NCI-H187 treated with DMSO at 0.1 percent for 48 hours (cell line): ENCODE measurements around the gene SAMHD1.

Experiments
- DNase-seq: peaks from one replicate; lab custom pipeline; 2025; lab: John Stamatoyannopoulos, UW

The SAMHD1 gene

DNA sequence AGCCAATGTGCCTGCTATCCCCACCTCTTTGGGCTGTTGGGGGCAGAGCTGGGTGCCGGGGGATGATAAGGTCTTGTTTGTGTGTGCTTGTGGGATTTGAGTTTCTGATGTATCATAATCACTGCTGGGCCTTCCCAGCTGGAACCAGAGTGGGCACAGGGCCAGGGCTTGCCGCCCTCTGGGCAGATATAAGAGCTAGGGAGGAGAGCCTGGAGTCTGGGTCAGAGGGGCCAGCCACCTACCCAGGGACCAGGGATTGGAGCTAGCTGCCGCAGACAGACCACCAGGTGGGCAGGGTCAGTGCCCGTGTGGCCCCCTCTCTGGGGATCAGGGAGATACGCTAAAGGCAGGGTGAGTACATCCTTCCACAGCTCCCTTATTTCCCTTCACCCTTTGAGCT lies 78.7 kb downstream of the SAMHD1 start:
- no peak for DNase-seq

DNA sequence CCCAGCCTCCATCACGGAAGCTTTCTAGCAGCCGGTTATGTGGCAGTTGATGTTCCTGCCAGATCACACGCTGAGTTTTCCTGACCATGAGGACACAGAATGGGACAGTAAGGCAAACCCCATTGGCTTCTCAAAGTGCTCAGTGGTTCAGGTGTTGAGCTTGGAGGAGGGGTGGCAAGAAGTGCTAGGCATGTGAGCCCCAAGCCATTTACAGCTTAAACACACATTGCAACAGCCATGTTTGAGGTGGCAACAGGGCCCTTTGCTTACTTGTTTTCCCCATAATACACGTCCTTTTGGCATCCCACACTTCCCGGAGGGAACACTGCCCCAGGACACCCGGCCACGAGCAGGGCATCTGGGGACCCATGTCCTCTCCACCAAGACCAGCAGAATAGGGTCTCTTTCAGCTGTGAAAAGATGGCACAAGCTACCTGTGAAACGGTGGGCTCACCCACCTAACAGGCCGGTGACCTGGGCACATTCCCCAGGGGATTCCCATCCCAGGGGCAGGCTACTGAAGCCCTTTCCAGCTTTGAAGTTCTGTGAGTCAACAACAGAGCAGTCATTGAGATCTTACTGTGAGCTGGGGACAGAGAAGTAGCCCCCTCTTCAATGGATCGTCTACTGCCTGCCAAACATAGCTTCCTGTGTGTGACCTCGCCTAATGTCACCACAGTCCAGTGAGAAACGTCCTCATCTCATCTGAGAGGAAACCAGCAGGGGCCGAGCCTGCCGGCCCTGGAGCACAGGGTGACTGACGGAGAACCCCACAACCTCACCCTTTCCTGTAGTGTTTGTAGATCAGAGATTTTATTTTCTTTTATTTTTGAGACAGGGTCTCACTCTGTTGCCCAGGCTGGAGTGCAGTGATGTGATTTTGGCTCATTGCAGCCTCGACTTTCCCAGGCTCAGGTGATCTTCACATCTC lies 79.6 kb downstream of the SAMHD1 start:
- no peak for DNase-seq

DNA sequence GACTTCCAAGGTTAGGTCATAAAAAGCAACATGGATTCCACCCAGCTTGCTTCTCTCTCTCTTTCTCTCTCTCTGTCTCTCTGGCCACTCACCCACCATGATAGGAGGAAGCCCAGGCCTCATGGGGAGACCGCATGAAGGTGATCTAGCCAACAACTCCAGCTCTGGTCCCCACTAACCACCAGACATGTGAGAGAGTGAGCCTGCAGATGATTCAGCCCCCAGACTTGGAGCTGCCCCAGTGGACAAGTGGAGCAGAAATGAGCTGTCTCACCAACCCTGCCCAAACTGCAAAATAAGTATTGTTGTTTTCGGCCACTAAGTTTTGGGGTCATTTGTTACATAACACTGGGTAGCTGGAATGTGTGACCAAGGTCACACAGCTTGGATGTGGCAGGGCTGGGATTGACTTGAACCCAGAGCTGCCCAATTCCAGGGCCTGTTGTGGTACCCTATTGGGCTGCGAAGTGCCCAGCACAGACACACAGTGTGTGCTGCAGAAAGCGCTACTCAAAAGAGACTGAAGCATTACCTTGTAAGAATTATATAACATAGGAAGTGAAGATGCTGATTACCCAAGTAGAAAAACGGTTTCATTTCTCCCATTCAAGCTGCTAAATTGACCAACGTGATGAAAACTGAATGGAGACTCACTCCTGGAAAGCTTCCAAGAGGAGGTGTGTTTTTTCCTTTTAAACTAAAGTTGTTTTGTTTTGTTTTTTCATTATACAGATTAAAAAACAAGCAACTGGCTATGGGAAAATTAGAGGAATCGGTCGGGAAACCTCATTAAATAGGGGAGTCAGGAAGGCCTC lies 84.6 kb downstream of the SAMHD1 start:
- no peak for DNase-seq

- no peak for DNase-seq
These were observed 85.3 kb downstream of the SAMHD1 start for GRCh38 chr20:36866164-36866563.

GRCh38 chr20:36865861-36866149 lies 85.7 kb downstream of the SAMHD1 start:
- no peak for DNase-seq

DNA sequence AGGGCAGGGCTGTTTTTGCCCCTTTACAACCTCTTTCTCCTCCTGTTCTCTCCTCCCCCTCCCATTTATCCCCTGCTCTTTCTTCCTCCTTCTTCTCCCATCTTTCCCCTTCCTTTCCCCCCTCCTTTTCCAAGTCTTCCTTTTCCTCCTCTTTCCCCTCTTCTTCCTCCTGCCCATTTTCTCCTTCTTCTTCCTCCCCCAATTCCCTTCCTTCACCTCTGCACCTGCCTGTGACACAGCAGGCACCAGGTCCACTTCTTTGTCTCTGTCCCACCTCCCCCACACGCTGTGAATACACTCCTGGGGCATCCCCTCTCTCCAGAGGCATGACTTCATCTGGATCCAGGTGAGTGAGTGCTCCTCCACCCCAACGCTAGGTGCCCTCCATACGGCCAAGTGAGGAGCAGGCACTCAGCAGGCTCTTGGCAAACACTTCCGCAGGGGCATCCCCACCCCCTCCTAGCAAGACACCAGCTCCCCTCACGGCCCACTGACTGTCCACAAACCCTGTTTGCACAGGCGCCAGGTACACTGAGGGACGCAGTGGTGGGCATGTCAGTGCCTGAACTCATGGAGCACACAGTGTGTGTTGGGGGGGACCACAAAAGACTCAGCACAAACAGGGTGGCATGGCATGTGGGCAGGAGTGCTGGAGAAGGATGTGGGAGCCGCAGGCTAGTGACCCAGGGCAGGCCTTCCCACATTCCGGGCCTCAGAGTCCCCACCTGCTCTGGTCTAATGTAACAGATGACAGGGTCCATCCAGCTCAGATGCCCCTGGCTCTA lies 86.2 kb downstream of the SAMHD1 start:
- no peak for DNase-seq

- DNase-seq = no peak
These were observed 88.4 kb downstream of the SAMHD1 start for GRCh38 chr20:36862857-36863668.

DNA sequence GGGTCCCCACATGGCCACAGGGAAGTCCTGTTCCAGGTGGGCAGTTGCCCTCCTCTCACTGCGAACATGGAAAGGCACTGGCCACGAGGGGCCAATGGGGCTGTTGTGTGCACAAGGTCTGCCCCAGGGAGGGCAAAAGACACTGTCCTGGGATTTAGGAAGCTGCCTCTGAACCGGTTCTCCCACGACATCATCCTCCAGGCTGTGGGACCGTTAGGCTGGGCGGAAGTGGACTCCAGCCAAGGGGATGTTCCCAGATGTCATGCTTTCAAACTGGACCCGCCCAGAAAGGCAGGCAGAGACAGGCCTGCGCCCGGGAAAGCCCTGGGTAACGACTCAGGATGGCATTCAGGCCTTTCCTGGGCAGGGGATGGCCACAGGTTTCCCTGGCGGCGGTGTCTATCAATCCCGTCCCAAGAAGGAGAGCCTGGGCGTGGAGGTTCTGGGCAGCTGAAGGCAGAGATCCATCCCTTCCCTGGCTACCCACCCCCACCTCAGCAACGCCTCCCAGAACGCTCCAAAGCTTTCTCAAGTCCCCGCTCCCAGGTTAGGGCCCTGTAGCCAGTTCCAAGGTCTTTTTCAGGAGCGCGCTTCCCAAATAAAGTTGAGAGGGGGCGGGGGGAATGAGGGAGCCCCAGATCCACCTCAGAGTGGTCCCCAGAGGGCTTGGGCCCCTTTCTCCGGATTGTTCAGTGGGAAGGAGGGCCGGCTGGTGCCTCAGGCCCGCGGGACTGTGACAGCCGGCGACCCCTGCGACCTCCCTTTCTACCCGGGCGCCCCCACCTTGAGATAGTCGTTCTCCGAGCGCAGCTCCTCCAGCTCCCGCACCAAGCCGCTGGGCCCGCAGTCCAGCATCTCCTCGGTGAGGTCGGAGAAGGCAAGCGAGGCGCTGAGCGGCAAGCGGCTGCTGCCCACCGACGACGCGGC lies 89.4 kb downstream of the SAMHD1 start:
- DNase-seq = no peak

- DNase-seq = no peak
These were observed 90.0 kb downstream of the SAMHD1 start for GRCh38 chr20:36861625-36861874.

- DNase-seq = no peak
These were observed 90.5 kb downstream of the SAMHD1 start for GRCh38 chr20:36860811-36861624.

- no peak for DNase-seq
These were observed 91.2 kb downstream of the SAMHD1 start for GRCh38 chr20:36860339-36860738.

- DNase-seq = no peak
These were observed 91.7 kb downstream of the SAMHD1 start for GRCh38 chr20:36859700-36860330.

- DNase-seq = no peak
These were observed 92.3 kb downstream of the SAMHD1 start for GRCh38 chr20:36859282-36859555.

DNA sequence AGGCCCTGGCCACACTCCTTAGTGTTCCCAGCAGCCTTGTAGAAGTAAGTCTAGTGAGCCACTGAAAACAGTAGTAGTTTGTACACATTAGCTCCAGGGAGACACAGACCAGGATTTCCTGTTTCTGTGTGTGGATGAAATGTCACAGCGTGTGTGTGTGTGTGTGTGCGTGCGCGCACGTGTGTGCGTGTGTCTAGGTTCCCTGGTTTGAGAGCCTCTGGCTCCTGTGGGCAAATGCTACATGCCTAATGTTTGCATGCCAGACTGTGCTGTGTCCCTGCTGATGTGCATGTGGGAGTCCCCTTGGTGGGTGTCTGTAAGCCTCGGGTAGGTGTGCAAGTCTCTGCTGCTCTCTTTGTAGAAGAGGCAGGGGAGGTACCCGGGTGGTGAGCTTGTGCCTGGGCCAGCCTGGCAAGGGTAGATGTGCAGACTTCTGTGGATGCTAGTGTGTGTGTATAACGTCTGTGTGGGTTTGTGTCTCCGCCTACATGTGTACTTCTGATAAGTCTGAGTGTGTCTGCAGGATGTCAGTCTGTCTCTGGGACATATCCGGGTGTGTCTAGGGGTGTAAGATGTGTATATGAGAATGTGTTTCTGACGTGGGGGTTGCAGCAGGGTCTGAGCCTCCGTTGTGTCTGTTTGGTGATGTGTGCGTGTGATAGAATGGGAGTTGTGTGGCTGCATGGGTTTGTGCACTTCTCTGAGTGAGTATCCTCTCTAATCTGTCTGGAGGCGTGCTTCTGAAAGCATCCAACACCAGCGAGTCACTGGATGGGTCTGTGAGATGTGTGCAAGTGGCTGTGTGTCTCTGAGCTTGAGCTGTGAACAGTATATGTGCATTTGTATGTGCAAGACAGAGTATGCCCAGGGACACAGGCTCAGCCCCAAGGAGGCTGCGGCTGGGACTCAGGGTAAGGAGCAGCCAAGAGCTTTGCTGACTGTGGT lies 94.5 kb downstream of the SAMHD1 start:
- DNase-seq = no peak

- DNase-seq = no peak
These were observed 95.3 kb downstream of the SAMHD1 start for GRCh38 chr20:36856195-36856594.

- no peak for DNase-seq
These were observed 96.3 kb downstream of the SAMHD1 start for GRCh38 chr20:36855241-36855657.

GRCh38 chr20:36854348-36855240 lies 96.9 kb downstream of the SAMHD1 start:
- no peak for DNase-seq

DNA sequence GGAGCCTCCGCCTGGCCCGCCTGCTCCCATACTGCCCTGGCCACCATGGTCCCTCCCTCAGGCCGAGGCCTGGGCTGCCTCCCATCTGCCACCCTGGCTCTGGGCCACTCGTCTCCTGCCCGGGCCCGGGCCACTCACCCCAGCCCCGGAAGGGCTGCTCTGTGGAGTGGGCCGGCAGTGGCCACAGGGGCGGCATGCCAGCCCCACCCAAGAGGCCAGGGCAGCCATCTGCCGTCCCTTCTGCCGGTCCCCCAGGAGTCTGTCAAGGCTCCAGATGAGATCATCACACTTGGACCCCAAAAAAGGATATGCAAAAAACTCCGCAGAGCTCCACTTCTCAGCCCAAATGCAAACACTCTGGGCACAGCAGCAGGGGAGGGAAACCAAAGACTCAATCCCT lies 99.3 kb downstream of the SAMHD1 start:
- no peak for DNase-seq
